GM23338 (cell line): ENCODE results near the gene OBI1. TPM values are rescaled to one million over a fixed set of nuclear protein-coding genes. Genes with fewer than 3 reads are reported as not detected.
A peak's percentile ranks its signal among the peaks of the same experiment; 100 is the strongest.

Experiments
- ATAC-seq: fragments of 200-7000 bp; cut with Tn5 transposase; 3 replicates; pipeline ENCODE4 v1.9.1; 2020
- DNase-seq: peaks from one replicate; pipeline ENCODE4 v3.0.0-alpha.2; 2015; ENCODE audit warnings: low spot score
- H2AFZ ChIP-seq: fragments of 200-600 bp; sonication (generic); 2 replicates; pipeline ENCODE4 v1.8.0; 2016; ENCODE audit warnings: antibody characterized with exemption, mild to moderate bottlenecking, moderate library complexity
- H3F3A ChIP-seq: fragments of 200-600 bp; sonication (generic); replicated peaks from 2 replicates; pipeline ENCODE4 v1.8.0; 2017; ENCODE audit warnings: antibody characterized with exemption, mixed run types, low read depth
- H3K27ac ChIP-seq: fragments of 200-600 bp; sonication (generic); 2 replicates; pipeline ENCODE4 v1.6.1; 2016; ENCODE audit warnings: low read depth
- H3K27me3 ChIP-seq: fragments of 200-600 bp; sonication (generic); 2 replicates; pipeline ENCODE4 v1.8.0; 2016; ENCODE audit warnings: mild to moderate bottlenecking, mixed run types, moderate library complexity; ENCODE audit not compliant: insufficient read depth
- H3K36me3 ChIP-seq: fragments of 200-600 bp; sonication (generic); 2 replicates; pipeline ENCODE4 v1.8.0; 2016; ENCODE audit warnings: mild to moderate bottlenecking; ENCODE audit not compliant: insufficient read depth
- H3K4me1 ChIP-seq: fragments of 200-600 bp; sonication (generic); 2 replicates; pipeline ENCODE4 v1.8.0; 2016; ENCODE audit warnings: mild to moderate bottlenecking, moderate library complexity; ENCODE audit not compliant: insufficient read depth
- H3K4me2 ChIP-seq: fragments of 200-600 bp; sonication (generic); 2 replicates; pipeline ENCODE4 v1.7.1; 2017; ENCODE audit warnings: mixed run types
- H3K4me3 ChIP-seq: fragments of 200-600 bp; sonication (generic); 2 replicates; pipeline ENCODE4 v1.6.1; 2016; ENCODE audit warnings: mixed run types
- H3K79me2 ChIP-seq: fragments of 200-600 bp; sonication (generic); replicated peaks from 2 replicates; pipeline ENCODE4 v1.8.0; 2017; ENCODE audit warnings: mild to moderate bottlenecking; ENCODE audit not compliant: insufficient read depth
- H3K9me2 ChIP-seq: fragments of 200-600 bp; sonication (generic); 2 replicates; pipeline ENCODE4 v1.8.0; 2017; ENCODE audit not compliant: insufficient read depth
- H4K20me1 ChIP-seq: fragments of 200-600 bp; sonication (generic); replicated peaks from 2 replicates; pipeline ENCODE4 v1.8.0; 2017; ENCODE audit warnings: mild to moderate bottlenecking; ENCODE audit not compliant: insufficient read depth
- H3K27ac Mint-ChIP-seq: 2 replicates; pipeline ENCODE4 v1.8.0; 2020; ENCODE audit warnings: inconsistent platforms, mild to moderate bottlenecking, moderate library complexity, mixed read lengths
- H3K27me3 Mint-ChIP-seq: 3 replicates; pipeline ENCODE4 v1.8.0; 2022; ENCODE audit warnings: low read depth, mild to moderate bottlenecking, moderate library complexity, mixed read lengths, inconsistent platforms; ENCODE audit not compliant: insufficient read depth, poor library complexity
- H3K36me3 Mint-ChIP-seq: 3 replicates; pipeline ENCODE4 v1.8.0; 2021; ENCODE audit warnings: low read depth, mild to moderate bottlenecking, inconsistent platforms, moderate library complexity, mixed read lengths
- H3K4me1 Mint-ChIP-seq: 3 replicates; pipeline ENCODE4 v1.8.0; 2020; ENCODE audit warnings: mild to moderate bottlenecking, inconsistent platforms, mixed read lengths
- H3K4me3 Mint-ChIP-seq: 3 replicates; pipeline ENCODE4 v1.8.0; 2021; ENCODE audit warnings: moderate library complexity, mild to moderate bottlenecking, inconsistent platforms, mixed read lengths
- H3K9me3 Mint-ChIP-seq: 3 replicates; pipeline ENCODE4 v1.8.0; 2020; ENCODE audit warnings: moderate library complexity, mild to moderate bottlenecking, inconsistent platforms, mixed read lengths
- CREB1 ChIP-seq: fragments of 250-450 bp; sonication (Bioruptor Pico); IDR thresholded peaks from 2 replicates; pipeline ENCODE4 v1.5.0; 2020; ENCODE audit warnings: low read depth, mild to moderate bottlenecking, moderate library complexity
- EZH2phosphoT487 ChIP-seq: fragments of 200-600 bp; sonication (generic); IDR thresholded peaks from one replicate; pipeline ENCODE4 v1.8.1; 2018; ENCODE audit warnings: antibody characterized with exemption; ENCODE audit not compliant: unreplicated experiment
- JUNB ChIP-seq: IDR thresholded peaks from one replicate; pipeline ENCODE4 v1.6.1; 2016; ENCODE audit warnings: antibody characterized with exemption; ENCODE audit not compliant: unreplicated experiment
- NANOG ChIP-seq: IDR thresholded peaks from 2 replicates; pipeline ENCODE4 v1.6.1; 2016; ENCODE audit warnings: antibody characterized with exemption, borderline replicate concordance
- POLR2AphosphoS5 ChIP-seq: IDR thresholded peaks from 2 replicates; pipeline ENCODE4 v1.6.1; 2016; ENCODE audit warnings: antibody characterized with exemption, low read depth
- REST ChIP-seq: IDR thresholded peaks from one replicate; pipeline ENCODE4 v1.6.1; 2018; ENCODE audit warnings: antibody characterized with exemption; ENCODE audit not compliant: unreplicated experiment
- ZNF331 ChIP-seq: fragments of 250-450 bp; sonication (Bioruptor Pico); IDR thresholded peaks from 2 replicates; pipeline ENCODE4 v1.5.0; 2020; ENCODE audit warnings: low read depth, mild to moderate bottlenecking, moderate library complexity
- ZNF462 ChIP-seq: fragments of 250-450 bp; sonication (Bioruptor Pico); IDR thresholded peaks from 2 replicates; pipeline ENCODE4 v1.5.0; 2020; ENCODE audit warnings: mild to moderate bottlenecking, moderate library complexity
- polyA plus RNA-seq: library from polyadenylated mRNA; unstranded; fragments of >200 nt; fragmentation: Nextera tagmentation; extraction: Ambion mirVana; gene quantifications from 2 replicates; pipeline ENCODE4 v1.2.1, GENCODE V29; 2016
- total RNA-seq: library from RNA; depleted of rRNA; stranded (reverse); fragments of >200 nt; shearing (Covaris generic); gene quantifications from 2 replicates; pipeline ENCODE4 v1.2.3, GENCODE V29; 2014
- TF ChIP-seq, protein P1 (sequence below): IDR thresholded peaks from 2 replicates; pipeline ENCODE4 v1.6.1; 2016; ENCODE audit warnings: antibody characterized with exemption

OBI1 gene
- total and polyA plus RNA-seq, 2 experiments from 2014 or later = 8.2 to 11.1 TPM

DNA sequence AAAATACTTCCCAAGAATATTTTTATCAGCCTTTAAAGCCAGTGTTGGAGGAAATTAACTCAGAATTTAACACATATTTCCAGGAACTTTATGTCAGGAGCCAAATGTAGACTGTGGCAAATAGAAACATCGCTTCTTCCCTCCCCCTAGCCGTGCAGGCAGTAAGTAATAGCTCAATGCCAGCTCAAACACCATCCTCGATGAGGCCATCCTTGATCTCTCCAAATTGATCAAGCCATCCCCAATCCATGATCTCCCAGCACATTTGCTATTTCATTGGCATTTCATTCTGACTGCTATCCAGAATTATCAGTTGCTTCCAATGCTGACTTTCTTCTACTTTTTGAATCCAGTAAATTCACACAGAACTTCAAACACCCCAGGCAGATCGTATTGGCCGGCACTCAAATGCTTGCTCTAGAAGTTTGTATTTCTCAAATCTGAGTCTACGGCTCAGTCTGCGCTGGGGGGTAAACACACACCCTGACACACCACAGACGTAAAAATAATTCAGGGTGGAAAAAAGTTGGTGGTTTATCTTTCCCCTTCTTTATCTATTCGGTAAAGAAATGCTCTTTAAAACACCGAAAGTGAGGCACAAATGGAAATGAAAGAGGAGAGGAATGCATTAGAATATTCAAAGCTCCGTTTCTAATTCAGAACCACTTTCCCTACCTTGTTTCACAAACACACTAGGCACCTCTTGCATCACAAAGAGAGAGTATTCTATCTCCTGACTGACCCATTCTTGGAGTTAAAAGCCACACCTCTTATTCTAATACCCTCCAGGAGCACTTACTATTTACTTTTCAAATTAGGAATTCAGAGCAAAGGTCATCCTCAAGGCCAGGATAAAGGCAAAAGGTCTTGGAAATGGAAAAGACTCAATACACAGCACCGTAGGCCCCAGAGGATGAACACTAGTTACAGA is 991 bp downstream of the OBI1 start:
- H3K4me1 ChIP-seq = peaks cover 22% of the 10 kb centered on the region
- H3K27ac ChIP-seq = no peak overlapping the region
- peaks cover 26% of the 10 kb centered on the region for H3K4me1 Mint-ChIP-seq
- H3K27me3 ChIP-seq = peaks cover 63% of the 10 kb centered on the region
- peaks cover 39% of the 10 kb centered on the region for H4K20me1 ChIP-seq
- peak overlapping the region; percentile 56; the same call in 1 of the 2 replicates for H3K27ac Mint-ChIP-seq
- H3K4me3 ChIP-seq = peak overlapping the region; percentile 69
- peaks cover 42% of the 10 kb centered on the region for H3K27me3 Mint-ChIP-seq
- DNase-seq = peak; percentile 96
- H3K79me2 ChIP-seq = peaks cover 45% of the 10 kb centered on the region
- H3K36me3 Mint-ChIP-seq = peaks cover 6% of the 10 kb centered on the region; the same call in 1 of the 3 replicates
- H3K9me3 Mint-ChIP-seq = no peaks in the 10 kb centered on the region; the same call in 2 of the 3 replicates
- peak; percentile 88 for ATAC-seq
- H2AFZ ChIP-seq = no peak overlapping the region
- no peaks in the 10 kb centered on the region for H3K36me3 ChIP-seq
- H3K9me2 ChIP-seq = no peaks in the 10 kb centered on the region
- peak overlapping the region; percentile 79 for H3K4me2 ChIP-seq
- H3F3A ChIP-seq = no peaks in the 10 kb centered on the region
- peak; percentile 56 for TF ChIP-seq CREB1 (CRISPR knock-in tag)
- peak; percentile 27 for TF ChIP-seq REST
- peak; percentile 97 for TF ChIP-seq NANOG
- no peak for TF ChIP-seq JUNB
- peak; percentile 61 for TF ChIP-seq POLR2AphosphoS5
- TF ChIP-seq, protein P1, sequence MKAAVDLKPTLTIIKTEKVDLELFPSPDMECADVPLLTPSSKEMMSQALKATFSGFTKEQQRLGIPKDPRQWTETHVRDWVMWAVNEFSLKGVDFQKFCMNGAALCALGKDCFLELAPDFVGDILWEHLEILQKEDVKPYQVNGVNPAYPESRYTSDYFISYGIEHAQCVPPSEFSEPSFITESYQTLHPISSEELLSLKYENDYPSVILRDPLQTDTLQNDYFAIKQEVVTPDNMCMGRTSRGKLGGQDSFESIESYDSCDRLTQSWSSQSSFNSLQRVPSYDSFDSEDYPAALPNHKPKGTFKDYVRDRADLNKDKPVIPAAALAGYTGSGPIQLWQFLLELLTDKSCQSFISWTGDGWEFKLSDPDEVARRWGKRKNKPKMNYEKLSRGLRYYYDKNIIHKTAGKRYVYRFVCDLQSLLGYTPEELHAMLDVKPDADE = 0 out of 2 replicates have a peak, but pooled peaks have one; percentile 10
- TF ChIP-seq EZH2phosphoT487 = no peak
- peak overlapping the region; percentile 94 for H3K4me3 Mint-ChIP-seq

- Mint-ChIP-seq H3K9me3 (no peaks in the 10 kb centered on the region; the same call in 2 of the 3 replicates), H3K4me1 (peaks cover 26% of the 10 kb centered on the region), H3K36me3 (peaks cover 6% of the 10 kb centered on the region; the same call in 1 of the 3 replicates), H3K27ac (no peak overlapping the region), H3K4me3 (0 out of 3 replicates have a peak overlapping the region, but pooled peaks have one; percentile 0), H3K27me3 (peaks cover 42% of the 10 kb centered on the region)
- peaks cover 27% of the 10 kb centered on the region for H3K4me1 ChIP-seq
- H3K4me3 ChIP-seq = no peak overlapping the region
- H3K4me2 ChIP-seq = no peak overlapping the region
- no peak overlapping the region for H3K27ac ChIP-seq
- no peak overlapping the region for H2AFZ ChIP-seq
- H3F3A ChIP-seq = no peaks in the 10 kb centered on the region
- no peaks in the 10 kb centered on the region for H3K9me2 ChIP-seq
- DNase-seq = no peak
- H3K36me3 ChIP-seq = no peaks in the 10 kb centered on the region
- H3K79me2 ChIP-seq = peaks cover 65% of the 10 kb centered on the region
- peaks cover 59% of the 10 kb centered on the region for H4K20me1 ChIP-seq
- ATAC-seq = no peak
- H3K27me3 ChIP-seq = peaks cover 55% of the 10 kb centered on the region
- TF ChIP-seq NANOG (no peak), ZNF462 (CRISPR knock-in tag) (no peak), ZNF331 (CRISPR knock-in tag) (no peak), EZH2phosphoT487 (no peak)
Measured at GRCh38 chr13:78655906-78656305, 3.0 kb downstream of the OBI1 start.
